HepG2 (cell line): ENCODE results near the gene ALG11. TPM values are rescaled to one million over a fixed set of nuclear protein-coding genes. Genes with fewer than 3 reads are reported as not detected.

Experiments
- CCDC6 ChIP-seq: sonication (generic); formaldehyde crosslinking; IDR thresholded peaks from 2 replicates; pipeline ENCODE4 v1.8.1; 2022; ENCODE audit warnings: mild to moderate bottlenecking, missing genetic modification reagents, moderate library complexity
- CEBPB ChIP-seq: IDR thresholded peaks from 2 replicates; pipeline ENCODE4 v1.6.1; 2011; ENCODE audit warnings: low read depth, low read length, improper control_type of control experiment, borderline replicate concordance
- CREB1 ChIP-seq, 2 experiments: fragments of 450-650 bp in 1 of 2; IDR thresholded peaks; 2 replicates each; pipeline ENCODE4 v1.6.1; 2016 to 2017; ENCODE audit warnings: control low read depth in 1 of 2, mild to moderate bottlenecking in 1 of 2, missing compliant biosample characterization in 1 of 2, missing genetic modification characterization in 1 of 2
- FOXK2 ChIP-seq: fragments of 450-650 bp; IDR thresholded peaks from 2 replicates; pipeline ENCODE4 v1.6.1; 2016
- MTF1 ChIP-seq: sonication (generic); formaldehyde crosslinking; IDR thresholded peaks from 2 replicates; pipeline ENCODE4 v1.5.0; 2020; ENCODE audit warnings: missing genetic modification reagents
- NONO ChIP-seq, 2 experiments: fragments of 450-650 bp in 1 of 2; sonication (generic) in 1 of 2; formaldehyde crosslinking in 1 of 2; IDR thresholded peaks in 1 of 2; conservative IDR thresholded peaks in 1 of 2; 2 replicates each; pipeline versions ENCODE4 v1.6.1 to v1.8.0; 2017 to 2022; ENCODE audit warnings: mild to moderate bottlenecking in 1 of 2, missing genetic modification reagents in 1 of 2, moderate library complexity in 1 of 2
- PHB2 ChIP-seq: fragments of 450-650 bp; IDR thresholded peaks from 2 replicates; pipeline ENCODE4 v1.6.1; 2018; ENCODE audit not compliant: partially characterized antibody
- SALL2 ChIP-seq: sonication (generic); formaldehyde crosslinking; IDR thresholded peaks from 2 replicates; pipeline ENCODE4 v1.8.1; 2023; ENCODE audit warnings: mild to moderate bottlenecking, missing genetic modification reagents, inconsistent platforms
- TCF12 ChIP-seq, 2 experiments: fragments of 450-650 bp in 1 of 2; sonication (generic) in 1 of 2; formaldehyde crosslinking in 1 of 2; IDR thresholded peaks; 2 replicates each; pipeline versions ENCODE4 v1.6.1 to v1.8.0; 2017 to 2022; ENCODE audit warnings: antibody characterized with exemption in 1 of 2, mild to moderate bottlenecking in 1 of 2, missing genetic modification reagents in 1 of 2, moderate library complexity in 1 of 2
- XBP1 ChIP-seq: sonication (generic); formaldehyde crosslinking; IDR thresholded peaks from 2 replicates; pipeline ENCODE4 v1.5.0; 2020; ENCODE audit warnings: missing genetic modification reagents
- ZNF256 ChIP-seq: sonication (generic); formaldehyde crosslinking; conservative IDR thresholded peaks from 2 replicates; pipeline ENCODE4 v1.4.0; 2020; ENCODE audit warnings: missing genetic modification reagents
- ZNF562 ChIP-seq: sonication (generic); formaldehyde crosslinking; IDR thresholded peaks from 2 replicates; pipeline ENCODE4 v1.8.0; 2022; ENCODE audit warnings: missing genetic modification reagents, borderline replicate concordance
- ZNF850 ChIP-seq: sonication (generic); formaldehyde crosslinking; conservative IDR thresholded peaks from 2 replicates; pipeline ENCODE4 v1.9.0; 2021; ENCODE audit warnings: mild to moderate bottlenecking, missing genetic modification reagents
- polyA plus RNA-seq, 8 experiments: library from polyadenylated mRNA; depleted of rRNA in 3 of 8; stranded (reverse) in 7 of 8; unstranded in 1 of 8; fragments of >200 nt; fragmentation: Illumina TruSeq in 4 of 8; extraction: Trizol in 4 of 8; gene quantifications; 2 replicates each; pipeline versions ENCODE4 v1.2.1 to v1.2.3, GENCODE V29; 2011 to 2016; ENCODE audit warnings: low read depth in 4 of 8, missing spikeins in 1 of 8, mixed read lengths in 1 of 8; ENCODE audit not compliant: insufficient read depth in 1 of 8
- total RNA-seq, 5 experiments: library from RNA; depleted of rRNA; stranded (reverse); fragments of >200 nt; fragmentation: Illumina TruSeq; extraction: Trizol; gene quantifications; 2 replicates each; pipeline ENCODE4 v1.2.3, GENCODE V29; 2016; ENCODE audit warnings: low read depth in 1 of 5
- TF ChIP-seq, protein P1 (sequence below): sonication (generic); formaldehyde crosslinking; IDR thresholded peaks from 2 replicates; pipeline ENCODE4 v1.4.0; 2020; ENCODE audit warnings: mild to moderate bottlenecking, missing genetic modification reagents, borderline replicate concordance
- TF ChIP-seq, protein P2 (sequence below): sonication (generic); formaldehyde crosslinking; conservative IDR thresholded peaks from 2 replicates; pipeline ENCODE4 v1.4.0; 2020; ENCODE audit warnings: missing genetic modification reagents
- TF ChIP-seq, protein P3 (sequence below): sonication (generic); formaldehyde crosslinking; IDR thresholded peaks from 2 replicates; pipeline ENCODE4 v1.4.0; 2020; ENCODE audit warnings: missing genetic modification reagents, borderline replicate concordance
- TF ChIP-seq, protein P4 (sequence below): sonication (generic); formaldehyde crosslinking; IDR thresholded peaks from 2 replicates; pipeline ENCODE4 v1.4.0; 2020; ENCODE audit warnings: mild to moderate bottlenecking, missing genetic modification reagents
- TF ChIP-seq, protein P5 (sequence below): IDR thresholded peaks from 2 replicates; pipeline ENCODE4 v1.6.1; 2016; ENCODE audit warnings: missing genetic modification reagents, missing compliant biosample characterization

ALG11 gene
- total and polyA plus RNA-seq, 2 of the 13 experiments (the other 11 are each of a cell fraction or from before 2014, with no cell fraction given) = 14.7 to 27.9 TPM

DNA sequence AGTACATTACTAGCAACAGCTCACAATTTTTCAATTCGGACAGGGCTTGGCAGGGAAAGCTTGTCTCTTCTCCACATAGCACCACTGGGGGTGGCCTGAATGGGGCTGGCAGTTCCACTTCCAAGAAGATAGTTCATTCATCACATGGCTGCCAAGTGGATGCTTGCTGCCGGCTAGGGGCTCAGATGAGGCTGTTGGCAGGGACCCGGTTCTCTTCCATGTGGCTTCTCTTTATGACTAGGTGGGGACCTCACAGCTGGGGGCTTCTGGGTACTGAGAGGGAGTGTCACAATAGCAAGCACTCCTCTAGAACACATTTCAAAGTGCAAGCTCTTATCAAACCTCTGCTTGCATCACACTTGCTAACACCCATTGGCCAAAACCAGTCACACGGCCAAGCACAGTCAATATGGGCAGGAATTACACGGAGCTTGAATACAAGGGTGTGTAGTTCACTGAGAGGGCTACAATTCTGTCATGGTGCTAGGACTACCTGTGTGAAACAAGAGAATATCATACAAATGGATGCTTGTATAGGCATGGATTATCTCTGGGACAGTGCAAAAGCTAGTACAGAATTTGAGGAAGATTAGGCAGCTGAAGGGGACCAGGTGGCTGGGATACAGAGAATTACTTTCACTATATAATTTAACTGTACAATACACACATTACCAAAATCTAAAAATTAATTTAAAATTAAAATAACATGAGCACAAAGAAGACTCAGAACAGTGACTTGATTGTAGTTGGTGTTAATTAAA lies 33.2 kb upstream of the ALG11 start (continued):
- TF ChIP-seq, protein P1, sequence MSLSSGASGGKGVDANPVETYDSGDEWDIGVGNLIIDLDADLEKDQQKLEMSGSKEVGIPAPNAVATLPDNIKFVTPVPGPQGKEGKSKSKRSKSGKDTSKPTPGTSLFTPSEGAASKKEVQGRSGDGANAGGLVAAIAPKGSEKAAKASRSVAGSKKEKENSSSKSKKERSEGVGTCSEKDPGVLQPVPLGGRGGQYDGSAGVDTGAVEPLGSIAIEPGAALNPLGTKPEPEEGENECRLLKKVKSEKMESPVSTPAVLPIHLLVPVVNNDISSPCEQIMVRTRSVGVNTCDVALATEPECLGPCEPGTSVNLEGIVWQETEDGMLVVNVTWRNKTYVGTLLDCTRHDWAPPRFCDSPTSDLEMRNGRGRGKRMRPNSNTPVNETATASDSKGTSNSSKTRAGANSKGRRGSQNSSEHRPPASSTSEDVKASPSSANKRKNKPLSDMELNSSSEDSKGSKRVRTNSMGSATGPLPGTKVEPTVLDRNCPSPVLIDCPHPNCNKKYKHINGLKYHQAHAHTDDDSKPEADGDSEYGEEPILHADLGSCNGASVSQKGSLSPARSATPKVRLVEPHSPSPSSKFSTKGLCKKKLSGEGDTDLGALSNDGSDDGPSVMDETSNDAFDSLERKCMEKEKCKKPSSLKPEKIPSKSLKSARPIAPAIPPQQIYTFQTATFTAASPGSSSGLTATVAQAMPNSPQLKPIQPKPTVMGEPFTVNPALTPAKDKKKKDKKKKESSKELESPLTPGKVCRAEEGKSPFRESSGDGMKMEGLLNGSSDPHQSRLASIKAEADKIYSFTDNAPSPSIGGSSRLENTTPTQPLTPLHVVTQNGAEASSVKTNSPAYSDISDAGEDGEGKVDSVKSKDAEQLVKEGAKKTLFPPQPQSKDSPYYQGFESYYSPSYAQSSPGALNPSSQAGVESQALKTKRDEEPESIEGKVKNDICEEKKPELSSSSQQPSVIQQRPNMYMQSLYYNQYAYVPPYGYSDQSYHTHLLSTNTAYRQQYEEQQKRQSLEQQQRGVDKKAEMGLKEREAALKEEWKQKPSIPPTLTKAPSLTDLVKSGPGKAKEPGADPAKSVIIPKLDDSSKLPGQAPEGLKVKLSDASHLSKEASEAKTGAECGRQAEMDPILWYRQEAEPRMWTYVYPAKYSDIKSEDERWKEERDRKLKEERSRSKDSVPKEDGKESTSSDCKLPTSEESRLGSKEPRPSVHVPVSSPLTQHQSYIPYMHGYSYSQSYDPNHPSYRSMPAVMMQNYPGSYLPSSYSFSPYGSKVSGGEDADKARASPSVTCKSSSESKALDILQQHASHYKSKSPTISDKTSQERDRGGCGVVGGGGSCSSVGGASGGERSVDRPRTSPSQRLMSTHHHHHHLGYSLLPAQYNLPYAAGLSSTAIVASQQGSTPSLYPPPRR = no peak
- TF ChIP-seq SALL2 (CRISPR knock-in tag) = no peak
- TF ChIP-seq TCF12 (IDR thresholded peaks at IDR 0.05) = no peak
- no peak for TF ChIP-seq TCF12 (CRISPR knock-in tag; IDR thresholded peaks at IDR 0.05)
- TF ChIP-seq, protein P2, sequence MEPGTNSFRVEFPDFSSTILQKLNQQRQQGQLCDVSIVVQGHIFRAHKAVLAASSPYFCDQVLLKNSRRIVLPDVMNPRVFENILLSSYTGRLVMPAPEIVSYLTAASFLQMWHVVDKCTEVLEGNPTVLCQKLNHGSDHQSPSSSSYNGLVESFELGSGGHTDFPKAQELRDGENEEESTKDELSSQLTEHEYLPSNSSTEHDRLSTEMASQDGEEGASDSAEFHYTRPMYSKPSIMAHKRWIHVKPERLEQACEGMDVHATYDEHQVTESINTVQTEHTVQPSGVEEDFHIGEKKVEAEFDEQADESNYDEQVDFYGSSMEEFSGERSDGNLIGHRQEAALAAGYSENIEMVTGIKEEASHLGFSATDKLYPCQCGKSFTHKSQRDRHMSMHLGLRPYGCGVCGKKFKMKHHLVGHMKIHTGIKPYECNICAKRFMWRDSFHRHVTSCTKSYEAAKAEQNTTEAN (CRISPR knock-in tag) = no peak
- TF ChIP-seq FOXK2 = peak; percentile 74
- TF ChIP-seq ZNF562 (CRISPR knock-in tag) = no peak
- TF ChIP-seq, protein P3, sequence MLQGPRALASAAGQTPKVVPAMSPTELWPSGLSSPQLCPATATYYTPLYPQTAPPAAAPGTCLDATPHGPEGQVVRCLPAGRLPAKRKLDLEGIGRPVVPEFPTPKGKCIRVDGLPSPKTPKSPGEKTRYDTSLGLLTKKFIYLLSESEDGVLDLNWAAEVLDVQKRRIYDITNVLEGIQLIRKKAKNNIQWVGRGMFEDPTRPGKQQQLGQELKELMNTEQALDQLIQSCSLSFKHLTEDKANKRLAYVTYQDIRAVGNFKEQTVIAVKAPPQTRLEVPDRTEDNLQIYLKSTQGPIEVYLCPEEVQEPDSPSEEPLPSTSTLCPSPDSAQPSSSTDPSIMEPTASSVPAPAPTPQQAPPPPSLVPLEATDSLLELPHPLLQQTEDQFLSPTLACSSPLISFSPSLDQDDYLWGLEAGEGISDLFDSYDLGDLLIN = no peak
- TF ChIP-seq CCDC6 (CRISPR knock-in tag) = no peak
- peak; percentile 26; the same call in 1 of the 2 replicates for TF ChIP-seq CREB1 (IDR thresholded peaks at IDR 0.05)
- peak; percentile 31; the same call in 1 of the 2 replicates for TF ChIP-seq CREB1 (CRISPR knock-in tag; IDR thresholded peaks at IDR 0.05)
- TF ChIP-seq, protein P4, sequence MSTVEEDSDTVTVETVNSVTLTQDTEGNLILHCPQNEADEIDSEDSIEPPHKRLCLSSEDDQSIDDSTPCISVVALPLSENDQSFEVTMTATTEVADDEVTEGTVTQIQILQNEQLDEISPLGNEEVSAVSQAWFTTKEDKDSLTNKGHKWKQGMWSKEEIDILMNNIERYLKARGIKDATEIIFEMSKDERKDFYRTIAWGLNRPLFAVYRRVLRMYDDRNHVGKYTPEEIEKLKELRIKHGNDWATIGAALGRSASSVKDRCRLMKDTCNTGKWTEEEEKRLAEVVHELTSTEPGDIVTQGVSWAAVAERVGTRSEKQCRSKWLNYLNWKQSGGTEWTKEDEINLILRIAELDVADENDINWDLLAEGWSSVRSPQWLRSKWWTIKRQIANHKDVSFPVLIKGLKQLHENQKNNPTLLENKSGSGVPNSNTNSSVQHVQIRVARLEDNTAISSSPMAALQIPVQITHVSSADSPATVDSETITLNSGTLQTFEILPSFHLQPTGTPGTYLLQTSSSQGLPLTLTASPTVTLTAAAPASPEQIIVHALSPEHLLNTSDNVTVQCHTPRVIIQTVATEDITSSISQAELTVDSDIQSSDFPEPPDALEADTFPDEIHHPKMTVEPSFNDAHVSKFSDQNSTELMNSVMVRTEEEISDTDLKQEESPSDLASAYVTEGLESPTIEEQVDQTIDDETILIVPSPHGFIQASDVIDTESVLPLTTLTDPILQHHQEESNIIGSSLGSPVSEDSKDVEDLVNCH (CRISPR knock-in tag) = no peak
- no peak for TF ChIP-seq ZNF256 (CRISPR knock-in tag)
- TF ChIP-seq CEBPB = peak; percentile 98
- TF ChIP-seq NONO (IDR thresholded peaks at IDR 0.05) = no peak
- TF ChIP-seq NONO (CRISPR knock-in tag; conservative IDR thresholded peaks at IDR 0.05) = no peak
- TF ChIP-seq, protein P5, sequence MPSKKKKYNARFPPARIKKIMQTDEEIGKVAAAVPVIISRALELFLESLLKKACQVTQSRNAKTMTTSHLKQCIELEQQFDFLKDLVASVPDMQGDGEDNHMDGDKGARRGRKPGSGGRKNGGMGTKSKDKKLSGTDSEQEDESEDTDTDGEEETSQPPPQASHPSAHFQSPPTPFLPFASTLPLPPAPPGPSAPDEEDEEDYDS = no peak
- TF ChIP-seq ZNF850 (CRISPR knock-in tag) = no peak
- no peak for TF ChIP-seq PHB2
- no peak for TF ChIP-seq MTF1
- no peak for TF ChIP-seq XBP1 (CRISPR knock-in tag)
